Adrenal gland (tissue), 5 donors: ENCODE data around the gene IGF2BP2.

ENCODE experiments used
- CTCF ChIP-seq, 6 experiments: fragments of 450-650 bp in 4 of 6; fragments of 200-600 bp in 2 of 6; sonication (generic) in 1 of 6; IDR thresholded peaks; 1 replicate in 5 of 6; 2 replicates in 1 of 6; pipeline versions ENCODE4 v1.5.1 to v1.8.0; 2016 to 2021; ENCODE audit warnings: antibody characterized with exemption in 6 of 6, mild to moderate bottlenecking in 2 of 6, moderate library complexity in 1 of 6
- POLR2A ChIP-seq, 2 donors: fragments of 450-650 bp; IDR thresholded peaks; one replicate each; pipeline ENCODE4 v1.6.1; 2017; ENCODE audit warnings: antibody characterized with exemption in 2 of 2, mild to moderate bottlenecking in 2 of 2, moderate library complexity in 1 of 2
- donor health status: DM: no; HTN: no; CAD: no.

- TF ChIP-seq POLR2A (IDR thresholded peaks at IDR 0.05) (no peak), CTCF (IDR thresholded peaks at IDR 0.05) (no peak)
These were observed 219.3 kb downstream of the IGF2BP2 start for GRCh38 chr3:185605566-185605965.
